Endodermal cell (in vitro differentiated cells): ENCODE measurements around the gene PRKCZ. TPM values are rescaled to one million over a fixed set of nuclear protein-coding genes. Genes with fewer than 3 reads are reported as not detected.

Source experiments
- DNase-seq: peaks from one replicate; pipeline ENCODE4 v3.0.0-alpha.2; 2017
- H3K27ac ChIP-seq: 2 replicates; pipeline ENCODE4 v1.5.1; 2013; ENCODE audit warnings: mild to moderate bottlenecking, low read depth, low read length, moderate library complexity
- H3K27me3 ChIP-seq: 2 replicates; pipeline ENCODE4 v1.6.1; 2013; ENCODE audit warnings: mild to moderate bottlenecking, low read length, moderate library complexity; ENCODE audit not compliant: insufficient read depth, control insufficient read depth, poor library complexity, severe bottlenecking
- H3K36me3 ChIP-seq: 2 replicates; pipeline ENCODE4 v1.7.0; 2013; ENCODE audit warnings: mild to moderate bottlenecking, low read length, moderate library complexity; ENCODE audit not compliant: control insufficient read depth, insufficient read depth
- H3K4me1 ChIP-seq: one replicate; pipeline ENCODE4 v1.7.0; 2013; ENCODE audit warnings: low read length; ENCODE audit not compliant: control insufficient read depth, insufficient read depth
- H3K4me3 ChIP-seq: 2 replicates; pipeline ENCODE4 v1.5.1; 2013; ENCODE audit warnings: mild to moderate bottlenecking, low read length, moderate library complexity
- H3K9ac ChIP-seq: 2 replicates; pipeline ENCODE4 v1.6.1; 2013; ENCODE audit warnings: mild to moderate bottlenecking, low read length, moderate library complexity; ENCODE audit not compliant: poor library complexity, severe bottlenecking; ENCODE audit errors: extremely low read depth
- H3K9me3 ChIP-seq: 2 replicates; pipeline ENCODE4 v1.6.1; 2013; ENCODE audit warnings: mild to moderate bottlenecking, low read length, moderate library complexity; ENCODE audit not compliant: control insufficient read depth
- H3K27ac Mint-ChIP-seq: 2 replicates; pipeline ENCODE4 v1.8.0; 2020; ENCODE audit warnings: mixed read lengths
- H3K27me3 Mint-ChIP-seq: 2 replicates; pipeline ENCODE4 v1.8.0; 2021; ENCODE audit warnings: mild to moderate bottlenecking, mixed read lengths; ENCODE audit not compliant: insufficient read depth
- H3K36me3 Mint-ChIP-seq: 2 replicates; pipeline ENCODE4 v1.8.0; 2020; ENCODE audit warnings: low read depth, mixed read lengths
- H3K4me1 Mint-ChIP-seq: 2 replicates; pipeline ENCODE4 v1.8.0; 2020; ENCODE audit warnings: mixed read lengths
- H3K4me3 Mint-ChIP-seq: 2 replicates; pipeline ENCODE4 v1.8.0; 2020; ENCODE audit warnings: mild to moderate bottlenecking, moderate library complexity, mixed read lengths
- H3K9me3 Mint-ChIP-seq: 2 replicates; pipeline ENCODE4 v1.8.0; 2020; ENCODE audit warnings: mild to moderate bottlenecking, mixed read lengths
- CTCF ChIP-seq: fragments of 200-600 bp; sonication (generic); conservative IDR thresholded peaks from 2 replicates; pipeline ENCODE4 v1.5.0; 2021; ENCODE audit warnings: antibody characterized with exemption, mild to moderate bottlenecking
- WGBS, 2 experiments: methylation state at CpG; one replicate each; pipeline versions ENCODE4 v1.1.5 to v1.1.7; 2013; ENCODE audit warnings: missing lambda C conversion rate in 2 of 2, mixed read lengths in 1 of 2; ENCODE audit not compliant: insufficient coverage in 1 of 2, insufficient read length in 1 of 2; 5-methylcytosine and 5-hydroxymethylcytosine counted together
- total RNA-seq, 2 donors: library from RNA; stranded (reverse); fragmentation: NEBNext Ultra II Directional in 1 of 2; extraction: Animal tissue kit (Norgen Biotek cat#: 25700) in 1 of 2; gene quantifications; 2 replicates in 1 of 2; 3 replicates in 1 of 2; pipeline ENCODE4 v1.2.1, GENCODE V29; 2021

Gene PRKCZ
- total RNA-seq, 2 donors from 2014 or later = 49.9 to 68.5 TPM

GRCh38 chr1:2160451-2161300 is 110.5 kb downstream of the PRKCZ start:
- no peak overlapping the region for H3K4me3 Mint-ChIP-seq
- peaks cover 65% of the 10 kb centered on the region for H3K36me3 Mint-ChIP-seq
- H3K9me3 ChIP-seq = no peaks in the 10 kb centered on the region
- H3K4me1 ChIP-seq = no peaks in the 10 kb centered on the region
- no peaks in the 10 kb centered on the region for H3K27me3 ChIP-seq
- H3K27me3 Mint-ChIP-seq = no peaks in the 10 kb centered on the region
- TF ChIP-seq CTCF = no peak
- 88 to 94% methylated on average over 18 to 34 of the region's 34 CpGs for WGBS, 2 experiments
- H3K27ac ChIP-seq = no peak overlapping the region
- no peak for DNase-seq
- no peaks in the 10 kb centered on the region for H3K4me1 Mint-ChIP-seq
- peaks cover 12% of the 10 kb centered on the region for H3K36me3 ChIP-seq
- no peak overlapping the region for H3K9ac ChIP-seq
- peaks cover 11% of the 10 kb centered on the region for H3K9me3 Mint-ChIP-seq
- no peak overlapping the region for H3K4me3 ChIP-seq
- H3K27ac Mint-ChIP-seq = no peak overlapping the region

- H3K27me3 Mint-ChIP-seq = no peaks in the 10 kb centered on the region
- peaks cover 4% of the 10 kb centered on the region for H3K36me3 ChIP-seq
- H3K4me3 ChIP-seq = no peak overlapping the region
- TF ChIP-seq CTCF = no peak
- H3K4me3 Mint-ChIP-seq = no peak overlapping the region
- WGBS, 2 experiments = 94 to 96% methylated on average over 6 to 7 of the region's 7 CpGs
- H3K27ac Mint-ChIP-seq = no peak overlapping the region
- H3K27ac ChIP-seq = no peak overlapping the region
- H3K9me3 Mint-ChIP-seq = peaks cover 11% of the 10 kb centered on the region
- no peak for DNase-seq
- H3K9ac ChIP-seq = no peak overlapping the region
- H3K4me1 Mint-ChIP-seq = no peaks in the 10 kb centered on the region
- H3K4me1 ChIP-seq = no peaks in the 10 kb centered on the region
- H3K9me3 ChIP-seq = no peaks in the 10 kb centered on the region
- peaks cover 51% of the 10 kb centered on the region for H3K36me3 Mint-ChIP-seq
- H3K27me3 ChIP-seq = no peaks in the 10 kb centered on the region
These were observed 113.0 kb downstream of the PRKCZ start for GRCh38 chr1:2163205-2163604.

GRCh38 chr1:2165646-2166045 is 115.4 kb downstream of the PRKCZ start:
- Histone ChIP-seq H3K4me1 (no peaks in the 10 kb centered on the region), H3K4me3 (no peak overlapping the region), H3K27ac (no peak overlapping the region), H3K9me3 (no peaks in the 10 kb centered on the region), H3K36me3 (peaks cover 4% of the 10 kb centered on the region), H3K27me3 (no peaks in the 10 kb centered on the region), H3K9ac (no peak overlapping the region)
- Mint-ChIP-seq H3K27ac (no peak overlapping the region), H3K9me3 (peaks cover 11% of the 10 kb centered on the region), H3K4me3 (no peak overlapping the region), H3K36me3 (peaks cover 43% of the 10 kb centered on the region), H3K27me3 (no peaks in the 10 kb centered on the region), H3K4me1 (no peaks in the 10 kb centered on the region)
- 90 to 92% methylated on average over 6 to 19 of the region's 19 CpGs for WGBS, 2 experiments
- DNase-seq = peak; percentile 77
- no peak for TF ChIP-seq CTCF
